PC-3 (cell line): ENCODE results near the gene CIC. TPM values are rescaled to one million over a fixed set of nuclear protein-coding genes. Genes with fewer than 3 reads are reported as not detected.
A peak's percentile ranks its signal among the peaks of the same experiment; 100 is the strongest.

Experiments used
- ATAC-seq: fragments of 200-7000 bp; cut with Tn5 transposase; 2 replicates; pipeline ENCODE4 v1.9.1; 2020; ENCODE audit warnings: mild to moderate bottlenecking, moderate library complexity
- BruUV-seq: library from RNA; stranded (reverse); fragments of 400-500 nt; replicated peaks from 2 replicates; lab custom pipeline; 2021; lab: Mats Ljungman, UMichigan
- CTCF ChIA-PET: fragments of 300-600 bp; sonication (Branson Sonifier 250); formaldehyde crosslinking; loops from one replicate; lab custom pipeline; 2022; ENCODE audit warnings: antibody characterized with exemption; lab: Charles Lee
- POLR2A ChIA-PET: fragments of 300-600 bp; sonication (Branson Sonifier 250); formaldehyde crosslinking; loops from one replicate; lab custom pipeline; 2022; ENCODE audit warnings: antibody characterized with exemption; ENCODE audit not compliant: unreplicated experiment; lab: Charles Lee
- DNase-seq: peaks from one replicate; pipeline ENCODE4 v3.0.0-alpha.2; 2015
- H2AFZ ChIP-seq: fragments of 300-600 bp; sonication (generic); 2 replicates; pipeline ENCODE4 v1.6.0; 2016; ENCODE audit warnings: antibody characterized with exemption, low read length
- H3F3A ChIP-seq: fragments of 300-600 bp; sonication (generic); one replicate; pipeline ENCODE4 v1.6.0; 2017; ENCODE audit warnings: antibody characterized with exemption, low read length, control low read depth, mild to moderate bottlenecking; ENCODE audit not compliant: unreplicated experiment
- H3K27ac ChIP-seq: fragments of 300-600 bp; sonication (generic); 2 replicates; pipeline ENCODE4 v1.5.1; 2016; ENCODE audit warnings: mild to moderate bottlenecking, low read length
- H3K27me3 ChIP-seq: fragments of 300-600 bp; sonication (generic); 2 replicates; pipeline ENCODE4 v1.6.1; 2016; ENCODE audit warnings: low read length, mixed read lengths
- H3K36me3 ChIP-seq: fragments of 300-600 bp; sonication (generic); 2 replicates; pipeline ENCODE4 v1.6.1; 2016; ENCODE audit warnings: low read depth, mixed run types, low read length, mixed read lengths
- H3K4me1 ChIP-seq: fragments of 300-600 bp; sonication (generic); 2 replicates; pipeline ENCODE4 v1.5.1; 2016; ENCODE audit warnings: low read length; ENCODE audit not compliant: insufficient read depth
- H3K4me2 ChIP-seq: fragments of 300-600 bp; sonication (generic); 2 replicates; pipeline ENCODE4 v1.6.0; 2016; ENCODE audit warnings: low read length
- H3K4me3 ChIP-seq: fragments of 300-600 bp; sonication (generic); 2 replicates; pipeline ENCODE4 v1.5.1; 2016; ENCODE audit warnings: mild to moderate bottlenecking, low read length, mixed read lengths
- H3K79me2 ChIP-seq: fragments of 300-600 bp; sonication (generic); 2 replicates; pipeline ENCODE4 v1.6.1; 2017; ENCODE audit warnings: low read length, mixed read lengths
- H3K9ac ChIP-seq: fragments of 300-600 bp; sonication (generic); 2 replicates; pipeline ENCODE4 v1.6.0; 2016; ENCODE audit warnings: mild to moderate bottlenecking, low read length
- H3K9me2 ChIP-seq: fragments of 300-600 bp; sonication (generic); replicated peaks from 2 replicates; pipeline ENCODE4 v1.6.1; 2016; ENCODE audit warnings: mixed run types, low read length, mixed read lengths
- H3K9me3 ChIP-seq: fragments of 300-600 bp; sonication (generic); 2 replicates; pipeline ENCODE4 v1.6.1; 2016; ENCODE audit warnings: low read length, mixed read lengths
- H4K20me1 ChIP-seq: fragments of 300-600 bp; sonication (generic); 2 replicates; pipeline ENCODE4 v1.6.1; 2016; ENCODE audit warnings: low read length, mixed read lengths
- EZH2 ChIP-seq: fragments of 300-600 bp; sonication (generic); IDR thresholded peaks from one replicate; pipeline ENCODE4 v1.6.1; 2017; ENCODE audit warnings: antibody characterized with exemption, mild to moderate bottlenecking, low read length; ENCODE audit not compliant: unreplicated experiment
- EZH2phosphoT487 ChIP-seq: fragments of 300-600 bp; sonication (generic); IDR thresholded peaks from 2 replicates; pipeline ENCODE4 v1.6.1; 2018; ENCODE audit warnings: mild to moderate bottlenecking, antibody characterized with exemption, low read length, borderline replicate concordance
- intact Hi-C: fragments of 100-400 bp; cut with micrococcal nuclease; formaldehyde crosslinking; loops from 2 replicates; pipeline ENCODE4 v1.9.0; 2023
- total RNA-seq: library from RNA; depleted of rRNA; stranded (reverse); fragments of >200 nt; gene quantifications from 2 replicates; pipeline ENCODE4 v1.2.3, GENCODE V29; 2014
- TF ChIP-seq, protein P1 (sequence below): fragments of 300-600 bp; sonication (generic); conservative IDR thresholded peaks from 2 replicates; pipeline ENCODE4 v1.5.1; 2017; ENCODE audit warnings: antibody characterized with exemption, low read depth, mild to moderate bottlenecking, low read length

The CIC gene
- total RNA-seq, 1 experiment from 2014 or later = 9.8 TPM

DNA sequence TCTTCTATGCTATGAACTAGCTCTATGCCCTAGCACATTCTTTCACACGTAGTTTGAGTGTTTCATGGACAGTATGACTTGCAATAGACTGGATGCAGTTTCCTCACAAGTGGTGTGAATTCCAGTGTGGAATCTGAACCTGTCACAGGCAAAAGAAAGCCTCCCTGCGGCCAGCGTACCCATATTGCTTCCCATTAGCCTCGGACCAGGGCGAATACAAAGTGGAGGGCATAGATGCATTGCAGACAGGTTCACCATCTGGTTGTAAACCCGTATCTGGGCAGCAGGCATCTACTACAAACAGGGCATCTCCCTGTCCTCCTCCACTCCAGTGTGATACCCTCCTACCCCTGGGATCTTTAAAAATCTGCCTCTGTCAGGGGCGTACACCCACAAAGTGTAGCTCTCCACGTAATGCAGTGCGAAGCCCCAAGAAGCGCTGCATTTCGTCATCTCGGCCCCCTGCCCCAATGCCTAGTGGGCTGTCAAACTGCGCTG lies 1.4 kb upstream of the CIC start:
- ChIA-PET POLR2A (no interaction called here), CTCF (no interaction called here)
- Histone ChIP-seq H4K20me1 (no peaks in the 10 kb centered on the region), H3K9ac (peak overlapping the region; percentile 89), H3K4me3 (peak overlapping the region; percentile 80), H3K9me2 (no peaks in the 10 kb centered on the region), H3K4me2 (peak overlapping the region; percentile 99), H2AFZ (peak overlapping the region; percentile 96), H3K9me3 (no peaks in the 10 kb centered on the region), H3K4me1 (peaks cover 22% of the 10 kb centered on the region), H3K79me2 (peaks cover 26% of the 10 kb centered on the region), H3F3A (no peaks in the 10 kb centered on the region), H3K27me3 (no peaks in the 10 kb centered on the region), H3K36me3 (no peaks in the 10 kb centered on the region), H3K27ac (no peak overlapping the region)
- no peak for DNase-seq
- TF ChIP-seq, protein P1, sequence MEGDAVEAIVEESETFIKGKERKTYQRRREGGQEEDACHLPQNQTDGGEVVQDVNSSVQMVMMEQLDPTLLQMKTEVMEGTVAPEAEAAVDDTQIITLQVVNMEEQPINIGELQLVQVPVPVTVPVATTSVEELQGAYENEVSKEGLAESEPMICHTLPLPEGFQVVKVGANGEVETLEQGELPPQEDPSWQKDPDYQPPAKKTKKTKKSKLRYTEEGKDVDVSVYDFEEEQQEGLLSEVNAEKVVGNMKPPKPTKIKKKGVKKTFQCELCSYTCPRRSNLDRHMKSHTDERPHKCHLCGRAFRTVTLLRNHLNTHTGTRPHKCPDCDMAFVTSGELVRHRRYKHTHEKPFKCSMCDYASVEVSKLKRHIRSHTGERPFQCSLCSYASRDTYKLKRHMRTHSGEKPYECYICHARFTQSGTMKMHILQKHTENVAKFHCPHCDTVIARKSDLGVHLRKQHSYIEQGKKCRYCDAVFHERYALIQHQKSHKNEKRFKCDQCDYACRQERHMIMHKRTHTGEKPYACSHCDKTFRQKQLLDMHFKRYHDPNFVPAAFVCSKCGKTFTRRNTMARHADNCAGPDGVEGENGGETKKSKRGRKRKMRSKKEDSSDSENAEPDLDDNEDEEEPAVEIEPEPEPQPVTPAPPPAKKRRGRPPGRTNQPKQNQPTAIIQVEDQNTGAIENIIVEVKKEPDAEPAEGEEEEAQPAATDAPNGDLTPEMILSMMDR = no peak
- no peak for TF ChIP-seq EZH2phosphoT487
- TF ChIP-seq EZH2 = no peak
- TSS peak; percentile 42 for BruUV-seq
- intact Hi-C loops = loop anchor here (1.0 kb wide), 1 partner anchor 11 kb away; no protein-coding TSS in a partner anchor
- no peak for ATAC-seq

DNA sequence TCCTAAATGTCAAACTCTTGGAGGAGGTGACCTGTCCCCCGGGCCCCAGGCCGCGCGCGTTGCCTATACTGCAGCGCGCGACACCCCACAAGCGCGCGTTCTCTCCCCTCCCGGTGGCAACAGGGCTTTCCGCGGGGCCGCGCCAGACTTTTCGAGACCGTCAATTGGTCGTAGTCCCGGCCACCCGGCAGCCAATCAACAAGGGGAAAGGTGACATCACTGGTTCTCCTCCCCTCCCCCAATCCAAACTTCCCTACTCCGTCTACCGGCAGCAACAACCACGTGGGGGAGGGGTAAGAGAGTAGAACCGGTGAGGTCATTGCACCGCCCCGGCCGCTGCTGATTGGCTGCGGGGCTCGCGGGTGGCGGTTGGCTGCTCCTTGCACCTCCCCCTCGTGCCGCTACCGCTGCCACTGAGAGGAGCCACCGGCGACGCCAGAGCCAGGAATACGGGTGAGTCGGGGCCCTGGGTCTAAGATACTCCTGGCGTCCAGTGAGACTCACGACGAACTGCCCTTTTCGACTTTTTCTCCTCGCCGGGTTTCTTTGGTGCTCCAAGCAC lies 829 bp upstream of the CIC start:
- peak overlapping the region; percentile 99 for H3K4me2 ChIP-seq
- peak; percentile 97 for DNase-seq
- peak; percentile 68 for ATAC-seq
- ChIA-PET POLR2A (no interaction called here), CTCF (no interaction called here)
- no peaks in the 10 kb centered on the region for H3F3A ChIP-seq
- peaks cover 26% of the 10 kb centered on the region for H3K79me2 ChIP-seq
- intact Hi-C loops = loop anchor here (1.0 kb wide), 1 partner anchor 12 kb away; no protein-coding TSS in a partner anchor
- peak overlapping the region; percentile 84 for H3K27ac ChIP-seq
- H3K4me1 ChIP-seq = peaks cover 22% of the 10 kb centered on the region
- TF ChIP-seq EZH2 (no peak), EZH2phosphoT487 (no peak)
- TF ChIP-seq, protein P1 = no peak
- no peaks in the 10 kb centered on the region for H3K36me3 ChIP-seq
- H3K9me2 ChIP-seq = no peaks in the 10 kb centered on the region
- H3K4me3 ChIP-seq = peak overlapping the region; percentile 80
- H2AFZ ChIP-seq = peak overlapping the region; percentile 96
- H4K20me1 ChIP-seq = no peaks in the 10 kb centered on the region
- BruUV-seq = no TSS peak
- H3K9me3 ChIP-seq = no peaks in the 10 kb centered on the region
- no peaks in the 10 kb centered on the region for H3K27me3 ChIP-seq
- peak overlapping the region; percentile 89 for H3K9ac ChIP-seq
